ENCODE data around the gene IMPACT.

DNA sequence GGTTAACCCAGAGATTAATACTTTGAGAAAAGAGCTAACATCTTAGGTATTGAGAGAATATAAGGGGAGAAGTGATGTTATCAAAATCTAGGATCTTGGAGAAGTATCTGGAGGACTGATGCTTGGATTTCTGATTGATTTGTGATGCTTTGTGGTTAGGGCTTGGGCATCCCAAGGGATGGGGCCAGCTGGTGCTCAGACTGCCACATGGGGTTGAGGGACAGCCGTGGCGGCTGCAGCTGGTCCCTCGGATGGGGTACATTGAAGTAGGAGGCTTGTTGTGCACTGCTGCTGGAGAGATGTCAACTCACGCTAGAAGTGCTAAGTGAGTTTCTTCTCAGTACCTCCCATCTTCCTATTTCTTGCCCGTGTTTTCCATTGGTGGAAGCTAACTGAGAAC is 56.4 kb downstream of the IMPACT start:
- TF ChIP-seq, protein P1, sequence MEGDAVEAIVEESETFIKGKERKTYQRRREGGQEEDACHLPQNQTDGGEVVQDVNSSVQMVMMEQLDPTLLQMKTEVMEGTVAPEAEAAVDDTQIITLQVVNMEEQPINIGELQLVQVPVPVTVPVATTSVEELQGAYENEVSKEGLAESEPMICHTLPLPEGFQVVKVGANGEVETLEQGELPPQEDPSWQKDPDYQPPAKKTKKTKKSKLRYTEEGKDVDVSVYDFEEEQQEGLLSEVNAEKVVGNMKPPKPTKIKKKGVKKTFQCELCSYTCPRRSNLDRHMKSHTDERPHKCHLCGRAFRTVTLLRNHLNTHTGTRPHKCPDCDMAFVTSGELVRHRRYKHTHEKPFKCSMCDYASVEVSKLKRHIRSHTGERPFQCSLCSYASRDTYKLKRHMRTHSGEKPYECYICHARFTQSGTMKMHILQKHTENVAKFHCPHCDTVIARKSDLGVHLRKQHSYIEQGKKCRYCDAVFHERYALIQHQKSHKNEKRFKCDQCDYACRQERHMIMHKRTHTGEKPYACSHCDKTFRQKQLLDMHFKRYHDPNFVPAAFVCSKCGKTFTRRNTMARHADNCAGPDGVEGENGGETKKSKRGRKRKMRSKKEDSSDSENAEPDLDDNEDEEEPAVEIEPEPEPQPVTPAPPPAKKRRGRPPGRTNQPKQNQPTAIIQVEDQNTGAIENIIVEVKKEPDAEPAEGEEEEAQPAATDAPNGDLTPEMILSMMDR (IDR thresholded peaks at IDR 0.05) = no peak
- no peak for TF ChIP-seq POLR2A (IDR thresholded peaks at IDR 0.05)
